Measurements from ENCODE around the gene ZCCHC12. TPM values are rescaled to one million over a fixed set of nuclear protein-coding genes. Genes with fewer than 3 reads are reported as not detected.

The ZCCHC12 gene
- total RNA-seq = under 1 TPM in 1 of 10 donors, not detected in 9; 0.17 TPM
- under 1 TPM in 1 of 2 donors, not detected in 1; 0.01 TPM for polyA plus RNA-seq
- long read RNA-seq, donor 1 = 0 reads
- long read RNA-seq, donor 2 = 0 reads
- long read RNA-seq, donor 3 = 0 reads

- Histone ChIP-seq H3K9me3 (peaks cover 0 to 9% (median 0%) of the 10 kb centered on the region in 11 donors), H3K27ac (no peak within 1 kb of the TSS), H3K36me3 (no peaks in the 10 kb centered on the region), H3K27me3 (peaks cover 0 to 67% (median 40%) of the 10 kb centered on the region in 7 donors), H3K4me1 (peaks cover 0 to 12% (median 4%) of the 10 kb centered on the region in 9 donors), H3K4me3 (peak within 1 kb of the TSS in 9 of 10 donors; percentile 3 to 47 (median 33))
- no peak for TF ChIP-seq CTCF (IDR thresholded peaks at IDR 0.05)
- ATAC-seq (peak; percentile 56 to 76 (median 62)), DNase-seq (peak; percentile 4 to 25)
- intact Hi-C loops (cut with DNase I) = no loop called here
- 4% methylated on average over 37 to 51 of the region's 51 CpGs for WGBS, 2 donors
Observed at GRCh38 chrX:118823263-118824172, at the start of gene ZCCHC12. Gene ZCCHC12 (plus strand): TSS chrX:118823824. CDS start chrX:118825245, 1,421 bp downstream.

GRCh38 chrX:118779581-118779980, 44.0 kb upstream of the ZCCHC12 start:
- intact Hi-C loops (cut with DNase I) = no loop called here

DNA sequence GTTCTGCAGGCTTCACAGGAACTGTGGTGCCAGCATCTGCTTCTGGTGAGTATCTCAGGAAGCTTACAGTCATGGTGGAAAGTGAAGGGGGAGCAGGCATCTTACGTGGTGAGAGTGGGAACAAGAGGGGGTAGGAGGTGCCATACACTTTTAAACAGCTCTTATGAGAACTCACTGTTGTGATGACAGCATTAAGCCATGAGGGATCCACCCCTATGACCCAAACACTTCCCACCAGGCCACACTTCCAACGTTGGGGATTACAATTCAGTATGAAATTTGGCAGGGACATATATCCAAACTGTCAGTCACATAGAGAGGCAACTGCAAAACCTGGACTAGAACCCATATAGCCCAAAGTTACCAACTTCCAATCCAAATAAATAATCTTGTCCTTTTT, 43.1 kb upstream of the ZCCHC12 start:
- H3K9me3 ChIP-seq = no peaks in the 10 kb centered on the region
- H3K27me3 ChIP-seq = no peaks in the 10 kb centered on the region
- intact Hi-C loops (cut with DNase I) = no loop called here
- H3K27ac ChIP-seq = peak overlapping the region in 1 of 10 donors; percentile 7
- ATAC-seq (no peak), DNase-seq (no peak)
- no peaks in the 10 kb centered on the region for H3K4me1 ChIP-seq
- 42 to 44% methylated on average over 2 of the region's 2 CpGs for WGBS, 2 donors
- H3K36me3 ChIP-seq = peaks cover 0 to 30% (median 0%) of the 10 kb centered on the region in 9 donors
- H3K4me3 ChIP-seq = no peak overlapping the region
- no peak for TF ChIP-seq CTCF (IDR thresholded peaks at IDR 0.05)

More at GRCh38 chrX:118779581-118779980, 44.0 kb upstream of the ZCCHC12 start:
- Histone ChIP-seq H3K36me3 (peaks cover 0 to 21% (median 0%) of the 10 kb centered on the region in 9 donors), H3K27me3 (no peaks in the 10 kb centered on the region), H3K4me1 (no peaks in the 10 kb centered on the region), H3K9me3 (no peaks in the 10 kb centered on the region), H3K4me3 (no peak overlapping the region), H3K27ac (no peak overlapping the region)
- TF ChIP-seq CTCF (IDR thresholded peaks at IDR 0.05) = no peak
- WGBS, 2 donors = 94 to 97% methylated on average over 2 of the region's 2 CpGs
- ATAC-seq (no peak), DNase-seq (no peak)

DNA sequence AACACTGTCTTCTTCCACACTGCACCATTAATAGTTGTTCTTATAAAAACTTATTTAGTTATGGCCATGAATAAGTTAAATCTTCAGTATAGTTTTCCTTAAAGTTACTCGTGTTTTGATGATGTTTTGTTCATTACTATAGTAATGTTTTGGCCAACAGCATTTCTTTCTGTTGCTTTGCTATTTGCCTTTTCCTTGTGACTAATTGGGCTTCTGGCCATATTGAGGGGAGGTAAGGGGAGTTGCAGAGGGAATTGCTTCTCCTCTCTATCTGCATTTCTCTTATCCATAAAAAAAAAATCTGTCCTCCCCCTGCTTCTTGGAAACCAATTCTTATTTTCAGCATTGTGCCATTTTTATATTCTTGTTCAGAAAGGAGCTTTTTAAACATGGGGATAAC, 42.7 kb upstream of the ZCCHC12 start:
- no peaks in the 10 kb centered on the region for H3K4me1 ChIP-seq
- no peaks in the 10 kb centered on the region for H3K27me3 ChIP-seq
- peak overlapping the region in 1 of 10 donors; percentile 7 for H3K27ac ChIP-seq
- no peak overlapping the region for H3K4me3 ChIP-seq
- H3K36me3 ChIP-seq = peaks cover 0 to 32% (median 0%) of the 10 kb centered on the region in 9 donors
- DNase-seq (no peak), ATAC-seq (no peak)
- 22 to 38% methylated on average over 1 of the region's 1 CpG for WGBS, 2 donors
- intact Hi-C loops (cut with DNase I) = no loop called here
- H3K9me3 ChIP-seq = no peaks in the 10 kb centered on the region
- TF ChIP-seq CTCF (IDR thresholded peaks at IDR 0.05) = no peak
